ENCODE results near the gene DAB1.

The DAB1 gene

GRCh38 chr1:57327946-57328345 is 95.9 kb downstream of the DAB1 start (continued):
- TF ChIP-seq, protein P1, sequence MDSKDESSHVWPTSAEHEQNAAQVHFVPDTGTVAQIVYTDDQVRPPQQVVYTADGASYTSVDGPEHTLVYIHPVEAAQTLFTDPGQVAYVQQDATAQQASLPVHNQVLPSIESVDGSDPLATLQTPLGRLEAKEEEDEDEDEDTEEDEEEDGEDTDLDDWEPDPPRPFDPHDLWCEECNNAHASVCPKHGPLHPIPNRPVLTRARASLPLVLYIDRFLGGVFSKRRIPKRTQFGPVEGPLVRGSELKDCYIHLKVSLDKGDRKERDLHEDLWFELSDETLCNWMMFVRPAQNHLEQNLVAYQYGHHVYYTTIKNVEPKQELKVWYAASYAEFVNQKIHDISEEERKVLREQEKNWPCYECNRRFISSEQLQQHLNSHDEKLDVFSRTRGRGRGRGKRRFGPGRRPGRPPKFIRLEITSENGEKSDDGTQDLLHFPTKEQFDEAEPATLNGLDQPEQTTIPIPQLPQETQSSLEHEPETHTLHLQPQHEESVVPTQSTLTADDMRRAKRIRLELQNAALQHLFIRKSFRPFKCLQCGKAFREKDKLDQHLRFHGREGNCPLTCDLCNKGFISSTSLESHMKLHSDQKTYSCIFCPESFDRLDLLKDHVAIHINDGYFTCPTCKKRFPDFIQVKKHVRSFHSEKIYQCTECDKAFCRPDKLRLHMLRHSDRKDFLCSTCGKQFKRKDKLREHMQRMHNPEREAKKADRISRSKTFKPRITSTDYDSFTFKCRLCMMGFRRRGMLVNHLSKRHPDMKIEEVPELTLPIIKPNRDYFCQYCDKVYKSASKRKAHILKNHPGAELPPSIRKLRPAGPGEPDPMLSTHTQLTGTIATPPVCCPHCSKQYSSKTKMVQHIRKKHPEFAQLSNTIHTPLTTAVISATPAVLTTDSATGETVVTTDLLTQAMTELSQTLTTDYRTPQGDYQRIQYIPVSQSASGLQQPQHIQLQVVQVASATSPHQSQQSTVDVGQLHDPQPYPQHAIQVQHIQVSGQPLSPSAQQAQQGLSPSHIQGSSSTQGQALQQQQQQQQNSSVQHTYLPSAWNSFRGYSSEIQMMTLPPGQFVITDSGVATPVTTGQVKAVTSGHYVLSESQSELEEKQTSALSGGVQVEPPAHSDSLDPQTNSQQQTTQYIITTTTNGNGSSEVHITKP (tag by site-specific recombination; IDR thresholded peaks at IDR 0.05) = no peak
- TF ChIP-seq HOXC10 (CRISPR knock-in tag; IDR thresholded peaks at IDR 0.05) (no peak), ZNF571 (tag by site-specific recombination; IDR thresholded peaks at IDR 0.05) (no peak), ZNF121 (tag by site-specific recombination; IDR thresholded peaks at IDR 0.05) (no peak), ZNF621 (tag by site-specific recombination; IDR thresholded peaks at IDR 0.05) (no peak), ZNF792 (tag by site-specific recombination; IDR thresholded peaks at IDR 0.05) (no peak), ZNF138 (tag by site-specific recombination; IDR thresholded peaks at IDR 0.05; ENCODE audit: borderline replicate concordance) (no peak)
- TF ChIP-seq, protein P2, sequence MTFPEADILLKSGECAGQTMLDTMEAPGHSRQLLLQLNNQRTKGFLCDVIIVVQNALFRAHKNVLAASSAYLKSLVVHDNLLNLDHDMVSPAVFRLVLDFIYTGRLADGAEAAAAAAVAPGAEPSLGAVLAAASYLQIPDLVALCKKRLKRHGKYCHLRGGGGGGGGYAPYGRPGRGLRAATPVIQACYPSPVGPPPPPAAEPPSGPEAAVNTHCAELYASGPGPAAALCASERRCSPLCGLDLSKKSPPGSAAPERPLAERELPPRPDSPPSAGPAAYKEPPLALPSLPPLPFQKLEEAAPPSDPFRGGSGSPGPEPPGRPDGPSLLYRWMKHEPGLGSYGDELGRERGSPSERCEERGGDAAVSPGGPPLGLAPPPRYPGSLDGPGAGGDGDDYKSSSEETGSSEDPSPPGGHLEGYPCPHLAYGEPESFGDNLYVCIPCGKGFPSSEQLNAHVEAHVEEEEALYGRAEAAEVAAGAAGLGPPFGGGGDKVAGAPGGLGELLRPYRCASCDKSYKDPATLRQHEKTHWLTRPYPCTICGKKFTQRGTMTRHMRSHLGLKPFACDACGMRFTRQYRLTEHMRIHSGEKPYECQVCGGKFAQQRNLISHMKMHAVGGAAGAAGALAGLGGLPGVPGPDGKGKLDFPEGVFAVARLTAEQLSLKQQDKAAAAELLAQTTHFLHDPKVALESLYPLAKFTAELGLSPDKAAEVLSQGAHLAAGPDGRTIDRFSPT (tag by site-specific recombination; IDR thresholded peaks at IDR 0.05) = no peak

- ChIA-PET POLR2A (no interaction called here), CTCF (interaction anchor here (0.7 kb wide), 1 partner anchor 630 kb away, joined by 4 read pairs; no protein-coding TSS in a partner anchor)
- no peaks in the 10 kb centered on the region for H3K9me3 ChIP-seq (ENCODE audit: control insufficient read depth, insufficient read depth, low read depth, low read length)
- no peaks in the 10 kb centered on the region for H3K36me3 ChIP-seq (ENCODE audit: control insufficient read depth in 2 of 2, insufficient read depth in 1 of 2, low read length in 2 of 2)
- H3K4me1 ChIP-seq (ENCODE audit: control insufficient read depth, insufficient read depth, low read length) = no peaks in the 10 kb centered on the region
- no peak overlapping the region for H3K4me3 ChIP-seq (ENCODE audit: low read depth, low read length)
- H3K27ac ChIP-seq (ENCODE audit: extremely low read depth, low read depth, low read length) = no peak overlapping the region
- TF ChIP-seq ZNF610 (tag by site-specific recombination; IDR thresholded peaks at IDR 0.05; ENCODE audit: borderline replicate concordance) (no peak), ZNF626 (tag by site-specific recombination; IDR thresholded peaks at IDR 0.05) (no peak), ZFP41 (tag by site-specific recombination; IDR thresholded peaks at IDR 0.05; ENCODE audit: borderline replicate concordance) (no peak), ZNF366 (tag by site-specific recombination; conservative IDR thresholded peaks at IDR 0.05) (no peak)
Measured at GRCh38 chr1:57327336-57327735, 96.5 kb downstream of the DAB1 start.

DNA sequence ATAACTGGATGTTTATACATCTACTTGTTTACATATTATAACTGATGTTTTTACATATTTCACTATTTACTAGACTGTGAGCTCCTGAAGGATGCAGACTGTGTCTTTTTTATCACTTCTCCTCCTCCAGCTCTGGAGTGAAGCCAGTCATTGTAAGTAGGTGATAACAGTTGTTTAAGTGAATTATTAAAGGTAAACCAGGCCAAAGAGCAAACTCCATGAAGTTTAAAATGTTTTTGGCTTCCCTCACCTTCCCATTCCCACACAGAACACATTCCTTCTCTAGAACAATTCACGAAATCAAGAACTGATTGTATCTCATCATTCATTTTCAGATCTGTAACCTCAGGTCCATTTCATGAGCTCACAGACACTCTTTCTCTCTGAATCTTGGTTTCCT is 98.3 kb downstream of the DAB1 start:
- CTCF ChIA-PET = no interaction called here
- TF ChIP-seq KLF8 (tag by site-specific recombination; IDR thresholded peaks at IDR 0.05) = no peak
- no peak overlapping the region for H3K4me3 ChIP-seq (ENCODE audit: low read depth, low read length)
- no peaks in the 10 kb centered on the region for H3K36me3 ChIP-seq (ENCODE audit: control insufficient read depth in 2 of 2, insufficient read depth in 1 of 2, low read length in 2 of 2)
- H3K27ac ChIP-seq (ENCODE audit: extremely low read depth, low read depth, low read length) = no peak overlapping the region
- no peaks in the 10 kb centered on the region for H3K4me1 ChIP-seq (ENCODE audit: control insufficient read depth, insufficient read depth, low read length)
- POLR2A ChIA-PET = no interaction called here
- no peaks in the 10 kb centered on the region for H3K9me3 ChIP-seq (ENCODE audit: control insufficient read depth, insufficient read depth, low read depth, low read length)

DNA sequence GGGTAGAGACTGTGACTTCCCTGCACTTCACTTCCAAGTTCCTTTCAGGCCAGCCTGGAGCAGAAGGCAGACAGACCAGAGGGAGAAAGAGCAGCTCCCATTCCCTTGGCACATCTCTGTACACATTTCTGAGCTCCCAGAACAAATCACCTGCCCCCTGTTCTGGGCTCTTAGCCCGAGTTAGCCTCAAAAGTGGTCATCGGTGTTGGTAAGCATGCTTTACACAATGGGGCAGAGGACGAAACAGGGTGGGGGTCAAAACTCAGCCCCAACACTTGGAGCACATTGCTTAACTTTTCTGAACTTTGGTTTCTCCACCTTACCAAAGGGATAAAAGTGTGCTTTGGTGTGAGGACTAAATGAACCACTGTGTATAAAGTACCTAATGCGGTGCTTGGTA is 98.7 kb downstream of the DAB1 start:
- ChIA-PET POLR2A (no interaction called here), CTCF (no interaction called here)
- Histone ChIP-seq H3K4me1 (ENCODE audit: control insufficient read depth, insufficient read depth, low read length) (no peaks in the 10 kb centered on the region), H3K27ac (ENCODE audit: extremely low read depth, low read depth, low read length) (no peak overlapping the region), H3K9me3 (ENCODE audit: control insufficient read depth, insufficient read depth, low read depth, low read length) (no peaks in the 10 kb centered on the region), H3K4me3 (ENCODE audit: low read depth, low read length) (no peak overlapping the region), H3K36me3 (ENCODE audit: control insufficient read depth in 2 of 2, insufficient read depth in 1 of 2, low read length in 2 of 2) (no peaks in the 10 kb centered on the region)
- TF ChIP-seq ZNF157 (tag by site-specific recombination; IDR thresholded peaks at IDR 0.05) = no peak
- TF ChIP-seq ZNF174 (tag by site-specific recombination; IDR thresholded peaks at IDR 0.05) = no peak
- no peak for TF ChIP-seq ZNF626 (tag by site-specific recombination; IDR thresholded peaks at IDR 0.05)
- TF ChIP-seq ZNF138 (tag by site-specific recombination; IDR thresholded peaks at IDR 0.05; ENCODE audit: borderline replicate concordance) = no peak
- TF ChIP-seq MZF1 (tag by site-specific recombination; IDR thresholded peaks at IDR 0.05; ENCODE audit: borderline replicate concordance) = no peak
- no peak for TF ChIP-seq SCRT2 (tag by site-specific recombination; IDR thresholded peaks at IDR 0.05)
- no peak for TF ChIP-seq HOXC10 (CRISPR knock-in tag; IDR thresholded peaks at IDR 0.05)
- no peak for TF ChIP-seq EGR2 (tag by site-specific recombination; IDR thresholded peaks at IDR 0.05; ENCODE audit: low read depth)
- TF ChIP-seq REPIN1 (tag by site-specific recombination; IDR thresholded peaks at IDR 0.05; ENCODE audit: low read depth) = no peak
- TF ChIP-seq, protein P3, sequence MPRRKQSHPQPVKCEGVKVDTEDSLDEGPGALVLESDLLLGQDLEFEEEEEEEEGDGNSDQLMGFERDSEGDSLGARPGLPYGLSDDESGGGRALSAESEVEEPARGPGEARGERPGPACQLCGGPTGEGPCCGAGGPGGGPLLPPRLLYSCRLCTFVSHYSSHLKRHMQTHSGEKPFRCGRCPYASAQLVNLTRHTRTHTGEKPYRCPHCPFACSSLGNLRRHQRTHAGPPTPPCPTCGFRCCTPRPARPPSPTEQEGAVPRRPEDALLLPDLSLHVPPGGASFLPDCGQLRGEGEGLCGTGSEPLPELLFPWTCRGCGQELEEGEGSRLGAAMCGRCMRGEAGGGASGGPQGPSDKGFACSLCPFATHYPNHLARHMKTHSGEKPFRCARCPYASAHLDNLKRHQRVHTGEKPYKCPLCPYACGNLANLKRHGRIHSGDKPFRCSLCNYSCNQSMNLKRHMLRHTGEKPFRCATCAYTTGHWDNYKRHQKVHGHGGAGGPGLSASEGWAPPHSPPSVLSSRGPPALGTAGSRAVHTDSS (tag by site-specific recombination; IDR thresholded peaks at IDR 0.05) = no peak
- TF ChIP-seq SP7 (tag by site-specific recombination; IDR thresholded peaks at IDR 0.05) = no peak
- TF ChIP-seq MEIS1 (CRISPR knock-in tag; IDR thresholded peaks at IDR 0.05; ENCODE audit: borderline replicate concordance) = no peak
- TF ChIP-seq ZNF26 (tag by site-specific recombination; IDR thresholded peaks at IDR 0.05) = no peak
